HG03558 (cell line): ENCODE measurements around the gene LUC7L3.
"Not testable (repeated sequence)": the region's sequence is repeated elsewhere in the genome, so short reads cannot be mapped to it uniquely, and the experiment has no call there.

Experiments
- ATAC-seq: cut with Tn5 transposase; IDR thresholded peaks from one replicate; pipeline ENCODE4 v1.9.1; 2021; ENCODE audit warnings: moderate number of reproducible peaks; ENCODE audit not compliant: unreplicated experiment; ENCODE audit errors: extremely low read depth

Gene LUC7L3

DNA sequence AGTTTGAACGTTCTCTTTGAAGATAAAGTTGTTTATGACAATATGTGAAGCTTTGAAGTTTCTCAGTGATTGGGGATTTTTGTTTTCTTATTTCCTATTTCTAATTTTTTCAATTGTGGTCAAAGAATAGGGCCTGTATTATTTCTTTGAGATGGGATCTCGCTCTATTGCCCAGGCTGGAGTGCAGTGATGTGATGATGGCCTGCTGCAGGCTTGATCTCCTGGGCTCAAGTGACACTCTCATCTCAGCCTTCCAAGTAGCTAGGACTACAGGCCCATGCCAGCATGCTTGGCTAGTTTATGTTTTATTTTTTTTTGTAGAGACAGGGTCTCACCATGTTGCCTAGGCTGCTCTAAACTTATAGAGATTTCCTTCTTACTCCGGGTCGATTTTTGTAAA is 59.6 kb downstream of the LUC7L3 start:
- no peak for ATAC-seq

DNA sequence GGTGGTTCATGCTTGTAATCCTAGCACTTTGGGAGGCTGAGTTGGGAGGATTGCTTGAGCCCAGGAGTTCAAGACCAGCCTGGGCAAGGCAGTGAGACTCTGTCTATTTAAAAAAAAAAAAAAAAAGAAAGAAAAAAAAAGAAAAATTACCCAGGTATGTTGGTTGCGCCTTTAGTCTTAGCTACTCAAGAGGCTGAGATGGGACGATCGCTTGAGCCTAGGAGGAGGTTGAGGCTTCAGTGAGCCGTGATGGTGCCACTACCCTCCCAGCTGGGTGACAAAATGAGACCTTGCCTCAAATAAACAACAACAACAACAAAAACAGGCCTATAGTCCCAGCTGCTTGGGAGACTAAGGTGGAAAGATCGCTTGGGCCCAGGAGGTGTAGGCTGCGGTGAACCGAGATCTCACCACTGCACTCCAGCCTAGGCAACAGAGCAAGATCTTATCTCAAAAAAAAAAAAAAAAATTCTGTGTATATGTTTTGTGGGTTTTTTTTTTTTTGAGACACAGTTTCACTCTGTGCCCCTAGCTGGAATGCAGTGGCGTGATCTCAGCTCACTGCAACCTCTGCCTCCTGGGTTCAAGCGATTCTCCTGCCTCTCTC is 60.4 kb downstream of the LUC7L3 start:
- ATAC-seq, result no peak

DNA sequence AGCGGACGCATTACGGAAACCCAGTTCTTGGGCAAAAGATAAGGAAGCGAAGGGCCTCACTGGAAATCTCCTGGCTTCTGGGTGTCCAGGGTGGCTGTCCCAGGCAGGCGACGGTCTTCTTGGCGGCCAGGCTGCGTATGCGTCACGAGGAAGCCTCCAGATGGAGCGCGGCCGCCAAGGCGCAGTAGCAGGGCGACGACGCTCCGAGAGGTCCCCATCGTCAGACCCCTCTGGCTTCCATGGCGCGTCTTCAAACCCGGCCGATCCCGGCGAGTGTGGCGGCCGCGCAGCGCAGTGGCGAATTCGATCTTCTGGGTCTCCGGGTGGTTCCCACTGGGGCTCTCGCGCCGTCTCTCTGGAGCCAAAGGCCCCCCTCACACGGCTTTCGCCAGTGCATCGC is 61.8 kb downstream of the LUC7L3 start:
- no peak for ATAC-seq

DNA sequence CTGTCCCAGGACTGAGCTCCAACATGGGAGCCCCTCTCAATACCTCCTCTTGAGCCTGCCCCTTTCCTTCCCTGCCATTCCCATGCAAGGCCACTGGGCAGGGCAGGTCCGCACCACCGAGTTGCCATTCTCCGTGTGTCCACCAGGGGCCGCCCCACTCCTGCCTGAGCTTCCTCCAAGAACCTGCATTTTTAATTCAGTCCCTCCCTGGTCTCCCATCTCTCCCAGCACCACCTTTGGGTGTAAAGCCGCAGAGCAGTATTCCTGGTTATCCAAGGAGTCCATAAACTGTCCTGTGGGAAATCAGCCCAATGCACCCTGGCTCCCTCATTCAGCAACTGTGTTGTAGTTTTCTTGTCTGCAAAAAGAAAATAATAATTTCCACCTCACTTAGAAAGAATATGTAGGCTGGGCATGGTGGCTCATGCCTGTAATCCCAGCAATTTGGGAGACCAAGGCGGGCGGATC is 63.8 kb downstream of the LUC7L3 start:
- ATAC-seq, result no peak

DNA sequence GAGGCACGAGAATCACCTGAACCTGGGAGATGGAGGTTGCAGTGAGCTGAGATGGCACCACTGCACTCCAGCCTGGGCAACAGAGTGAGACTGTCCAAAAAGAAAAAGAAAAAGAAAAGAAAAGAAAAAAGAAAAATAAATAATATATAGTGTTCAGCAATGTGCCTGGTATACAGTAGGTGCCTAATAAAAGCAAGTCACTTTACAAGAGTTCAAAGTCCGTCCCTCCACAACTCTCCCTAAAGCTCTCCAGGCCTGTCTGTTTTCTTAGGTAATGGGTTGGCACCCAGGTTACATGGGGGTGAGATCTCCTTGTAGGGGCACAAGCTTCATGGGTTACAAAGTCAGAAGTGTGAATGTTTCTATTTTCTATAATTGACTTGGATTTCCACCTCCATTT is 64.5 kb downstream of the LUC7L3 start:
- no peak for ATAC-seq

DNA sequence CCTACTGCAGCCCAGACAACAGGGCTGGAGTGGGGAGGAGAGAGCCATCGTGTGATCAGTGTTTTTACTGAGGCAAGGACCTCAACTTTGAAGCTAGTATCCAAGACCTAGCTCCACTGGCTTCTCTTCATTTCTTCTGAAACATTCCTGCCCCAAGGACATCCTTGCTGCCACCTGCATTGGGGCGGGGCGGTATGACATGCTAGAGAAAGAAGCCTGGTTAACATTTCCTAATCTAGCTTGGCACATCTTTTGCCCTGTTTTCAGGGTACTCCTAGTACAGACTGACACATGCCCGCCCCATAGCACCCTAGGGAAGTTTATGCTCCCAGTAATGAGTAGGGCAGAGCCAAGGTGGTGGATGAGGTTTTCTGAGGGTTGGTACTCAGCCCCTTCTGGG is 65.7 kb downstream of the LUC7L3 start:
- no peak for ATAC-seq

DNA sequence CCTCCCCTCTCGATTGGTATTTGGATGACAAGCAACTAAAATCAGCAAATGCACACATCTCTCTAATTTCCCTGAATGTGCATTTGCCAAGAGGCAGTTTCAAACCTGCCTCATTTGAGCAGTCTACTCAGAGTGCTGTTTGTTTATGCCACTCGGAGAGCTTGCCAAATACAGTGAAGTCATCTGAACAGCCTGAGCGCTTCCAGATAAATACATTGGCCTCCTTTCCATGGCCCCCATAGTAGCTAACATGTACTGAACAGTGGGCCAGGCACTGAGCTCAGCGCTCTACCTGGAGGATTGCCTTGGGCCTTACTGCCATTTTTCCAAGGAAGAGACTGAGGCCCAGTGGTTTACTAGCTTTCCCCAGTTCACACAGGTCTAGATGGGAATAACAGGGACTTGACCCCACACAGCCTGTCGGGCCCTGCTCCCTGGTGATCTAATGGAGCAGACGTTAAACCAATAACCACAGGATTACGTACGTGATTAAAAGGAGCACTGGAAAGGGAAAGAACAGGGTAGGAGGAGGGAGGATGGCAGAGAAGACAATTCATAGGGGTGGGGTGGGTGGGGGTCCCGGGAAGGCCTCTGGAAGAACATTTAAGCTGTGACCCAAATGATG is 66.7 kb downstream of the LUC7L3 start:
- no peak for ATAC-seq

DNA sequence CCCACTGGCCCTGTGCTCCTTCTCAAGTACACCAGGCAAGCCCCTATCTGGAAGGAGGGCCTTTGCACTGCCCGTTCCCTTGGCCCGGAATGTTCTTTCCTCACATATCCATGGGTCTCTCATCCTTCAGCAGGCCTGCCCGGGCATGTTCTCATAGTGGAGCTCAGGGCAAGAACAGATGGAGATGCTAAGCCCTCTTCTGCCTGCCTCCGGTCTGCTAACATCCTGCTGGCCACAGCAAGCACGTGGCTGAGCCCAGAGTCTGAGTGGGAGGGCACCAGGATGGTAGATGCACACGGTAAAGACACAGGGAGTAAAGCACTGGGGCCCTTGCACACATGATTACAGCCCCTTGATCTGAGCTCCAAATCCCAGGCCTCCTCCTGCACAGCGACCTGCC is 67.7 kb downstream of the LUC7L3 start:
- no peak for ATAC-seq

DNA sequence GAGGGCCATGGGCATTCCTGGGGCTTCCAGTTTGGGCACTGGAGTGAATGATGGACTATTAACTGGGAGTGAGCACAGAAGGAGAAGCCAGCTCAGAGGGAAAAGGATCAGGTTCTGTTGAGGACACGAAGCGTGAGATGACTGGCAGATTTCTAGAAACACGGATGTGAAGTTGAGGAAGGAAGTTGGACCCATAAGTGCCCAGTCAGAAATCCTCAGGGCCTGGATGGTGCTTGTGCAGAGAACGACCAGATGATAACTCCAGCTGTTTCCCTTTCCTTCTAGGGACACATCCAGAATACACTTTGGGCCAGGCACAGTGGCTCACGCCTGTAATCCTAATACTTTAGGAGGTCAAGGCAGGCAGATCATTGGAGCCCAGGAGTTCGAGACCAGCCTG is 71.2 kb downstream of the LUC7L3 start:
- ATAC-seq, result no peak

DNA sequence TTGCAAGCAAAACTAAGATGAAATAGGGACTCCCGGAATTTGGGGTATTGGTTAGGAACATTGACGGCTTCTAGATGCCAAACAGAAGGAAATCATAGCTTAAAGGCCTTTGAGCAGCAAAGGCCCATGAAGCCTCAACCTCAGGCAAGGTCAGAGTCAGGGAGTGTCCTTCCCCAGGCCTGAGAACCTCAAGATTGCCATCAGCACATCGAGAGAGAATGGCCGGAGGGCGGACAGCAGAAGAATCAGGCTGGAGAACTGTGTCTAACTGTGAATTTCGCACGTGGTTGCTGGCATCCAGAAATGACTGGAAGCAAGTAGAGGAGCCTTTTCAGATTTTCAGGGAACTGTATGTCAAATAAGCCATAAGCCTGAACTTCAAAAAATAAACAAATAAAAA is 72.7 kb downstream of the LUC7L3 start:
- ATAC-seq, result no peak

DNA sequence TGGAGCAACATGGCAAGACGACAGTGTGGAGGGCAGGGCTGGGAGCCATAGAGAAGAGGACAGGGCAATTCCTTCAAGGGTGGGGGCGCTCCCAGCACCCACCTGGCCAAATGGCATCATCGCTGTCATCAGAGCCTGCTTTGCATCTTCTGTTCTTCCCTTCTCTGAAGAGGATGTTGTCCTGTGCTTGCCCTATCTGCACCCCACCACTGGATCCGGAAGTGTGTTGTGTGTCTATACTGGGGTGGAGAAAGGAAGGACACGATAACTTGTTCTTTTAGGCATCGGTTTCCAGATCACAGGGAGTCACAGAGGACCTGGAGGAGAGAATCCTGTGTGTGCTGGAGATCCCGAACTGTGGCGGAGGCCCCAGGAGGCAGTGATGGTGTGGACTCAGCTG is 73.6 kb downstream of the LUC7L3 start:
- no peak for ATAC-seq

DNA sequence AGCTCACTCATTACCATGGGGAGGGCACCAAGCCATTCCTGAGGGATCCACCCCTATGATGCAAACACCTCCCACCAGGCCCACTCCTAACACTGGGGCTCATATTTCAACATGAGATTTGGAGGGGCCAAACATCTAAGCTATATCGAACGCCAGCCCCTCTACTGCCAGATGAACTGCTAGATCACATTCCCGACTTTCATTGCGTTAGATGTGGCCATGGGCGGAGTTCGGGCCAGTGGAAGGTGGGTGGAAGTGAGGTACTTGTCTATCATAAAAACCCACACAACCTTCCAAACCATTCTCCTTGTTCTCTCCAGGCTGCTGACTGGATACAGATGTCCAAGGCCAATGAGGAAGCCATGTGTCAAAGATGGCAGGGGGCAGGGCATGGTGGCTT is 75.0 kb downstream of the LUC7L3 start:
- ATAC-seq, result no peak

DNA sequence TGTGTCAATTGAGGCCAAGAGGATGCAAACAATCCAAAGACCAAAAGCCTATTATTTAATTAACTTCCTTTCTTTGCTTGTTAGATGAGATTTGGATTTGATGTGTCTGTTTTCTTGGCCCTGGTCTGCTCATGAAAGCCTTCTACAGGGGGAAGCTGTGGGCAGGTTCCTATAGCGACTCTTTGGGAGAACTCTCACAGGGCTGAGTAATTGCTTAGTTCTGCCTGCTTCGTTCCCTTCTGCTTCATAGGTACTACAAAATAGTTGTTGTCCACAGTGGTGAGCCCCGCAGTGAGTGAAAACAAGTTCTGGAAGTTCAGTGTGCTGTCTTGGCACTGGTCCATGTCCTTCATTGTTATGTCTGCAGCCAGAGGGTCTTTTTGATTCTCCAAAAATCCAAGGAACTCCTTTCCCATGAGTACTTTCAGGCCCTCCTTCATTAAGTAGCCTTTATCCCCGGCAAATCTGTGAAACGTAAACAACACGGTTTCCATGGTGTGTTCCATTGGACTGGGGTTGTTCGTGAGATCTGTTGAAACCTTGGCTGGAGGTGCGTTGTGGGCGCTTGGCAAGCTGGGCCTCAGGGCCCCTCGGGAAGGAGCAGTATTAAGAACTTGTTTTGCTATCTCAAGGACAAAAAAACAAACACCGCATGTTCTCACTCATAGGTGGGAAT is 77.9 kb downstream of the LUC7L3 start:
- no peak for ATAC-seq

DNA sequence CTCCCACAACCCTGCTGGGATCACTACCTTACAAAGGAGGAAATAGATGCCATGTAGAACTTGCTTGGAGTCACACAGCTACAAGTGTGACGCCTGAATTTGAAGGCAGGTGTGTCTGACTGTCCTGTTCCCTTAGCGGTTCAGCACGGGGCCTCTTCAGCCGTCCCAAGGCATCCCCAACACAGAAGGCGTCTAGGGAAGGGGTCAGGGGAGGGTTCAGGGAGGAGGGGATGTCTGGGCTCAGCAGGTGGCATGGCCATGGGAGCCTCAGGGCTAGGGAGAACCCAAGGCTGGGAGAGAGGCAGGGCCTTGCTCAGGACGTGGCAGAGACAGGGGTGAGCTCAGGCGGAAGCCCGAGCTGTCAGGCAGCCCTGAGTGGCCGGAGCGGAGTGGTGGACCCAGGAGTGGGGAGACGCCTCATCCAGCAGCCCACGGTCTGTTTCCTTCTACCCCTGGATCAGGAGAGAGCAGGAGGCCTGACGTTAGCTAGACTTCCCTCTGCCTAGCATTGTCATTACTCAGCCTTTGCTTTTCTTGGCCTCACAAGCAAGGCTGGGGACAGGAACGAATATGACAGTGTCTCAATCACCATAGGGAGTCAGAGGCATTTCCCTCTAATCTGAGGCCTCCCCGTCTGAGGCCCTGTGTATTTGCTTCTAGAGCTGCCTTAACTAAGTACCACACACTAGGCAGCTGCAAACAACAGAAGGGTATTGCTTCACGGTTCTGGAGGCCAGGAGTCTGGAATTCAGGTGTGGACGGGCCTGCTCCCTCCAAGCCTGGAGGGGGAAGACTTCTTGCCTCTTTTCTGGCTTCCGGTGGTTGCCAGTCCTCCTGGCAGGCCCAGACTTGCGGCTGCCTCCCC is 79.3 kb downstream of the LUC7L3 start:
- no peak for ATAC-seq

DNA sequence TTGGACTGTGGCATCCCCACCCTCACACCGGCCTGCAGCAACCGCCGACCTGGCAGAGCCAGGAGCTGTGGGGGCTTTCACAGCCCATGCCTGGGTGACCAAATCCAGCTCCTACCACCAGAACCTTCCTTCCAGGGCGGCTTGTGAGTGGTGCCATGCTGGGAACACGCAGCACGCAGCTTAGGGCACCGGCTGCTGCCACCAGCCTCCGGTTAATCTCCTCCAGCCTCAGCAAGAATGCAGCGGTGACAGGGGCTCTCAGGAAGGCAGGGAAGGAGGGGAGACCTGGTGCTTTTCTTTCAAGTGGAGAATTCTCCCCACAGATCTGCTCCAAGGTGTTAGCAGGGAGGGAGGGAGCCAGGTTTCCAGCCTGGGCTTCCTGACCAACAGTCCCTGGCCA is 80.2 kb downstream of the LUC7L3 start:
- ATAC-seq, result no peak

DNA sequence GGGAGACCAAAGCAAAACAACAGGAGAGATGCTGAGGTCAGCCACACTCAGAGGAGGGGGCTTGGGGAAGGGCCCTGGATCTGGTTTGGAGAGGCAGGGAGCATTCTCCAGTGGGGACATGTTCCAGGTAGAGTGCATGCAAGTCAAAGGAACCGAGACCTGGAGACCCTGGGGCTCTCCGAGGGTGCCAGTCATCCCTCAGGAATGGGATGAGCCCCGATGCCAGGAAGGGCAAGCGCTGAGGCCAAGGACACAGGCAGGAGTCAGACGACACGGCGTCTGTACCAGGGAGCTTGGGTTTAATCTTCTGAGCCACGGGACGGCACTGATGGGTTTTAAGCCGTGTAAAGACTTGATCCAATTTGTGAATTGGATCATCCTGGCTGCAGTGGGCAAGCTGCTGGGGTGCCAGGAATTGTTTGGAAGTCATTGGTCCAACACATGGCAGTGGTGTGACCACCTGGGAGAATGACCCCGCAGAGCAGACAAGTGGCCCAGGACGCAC is 80.8 kb downstream of the LUC7L3 start:
- no peak for ATAC-seq

DNA sequence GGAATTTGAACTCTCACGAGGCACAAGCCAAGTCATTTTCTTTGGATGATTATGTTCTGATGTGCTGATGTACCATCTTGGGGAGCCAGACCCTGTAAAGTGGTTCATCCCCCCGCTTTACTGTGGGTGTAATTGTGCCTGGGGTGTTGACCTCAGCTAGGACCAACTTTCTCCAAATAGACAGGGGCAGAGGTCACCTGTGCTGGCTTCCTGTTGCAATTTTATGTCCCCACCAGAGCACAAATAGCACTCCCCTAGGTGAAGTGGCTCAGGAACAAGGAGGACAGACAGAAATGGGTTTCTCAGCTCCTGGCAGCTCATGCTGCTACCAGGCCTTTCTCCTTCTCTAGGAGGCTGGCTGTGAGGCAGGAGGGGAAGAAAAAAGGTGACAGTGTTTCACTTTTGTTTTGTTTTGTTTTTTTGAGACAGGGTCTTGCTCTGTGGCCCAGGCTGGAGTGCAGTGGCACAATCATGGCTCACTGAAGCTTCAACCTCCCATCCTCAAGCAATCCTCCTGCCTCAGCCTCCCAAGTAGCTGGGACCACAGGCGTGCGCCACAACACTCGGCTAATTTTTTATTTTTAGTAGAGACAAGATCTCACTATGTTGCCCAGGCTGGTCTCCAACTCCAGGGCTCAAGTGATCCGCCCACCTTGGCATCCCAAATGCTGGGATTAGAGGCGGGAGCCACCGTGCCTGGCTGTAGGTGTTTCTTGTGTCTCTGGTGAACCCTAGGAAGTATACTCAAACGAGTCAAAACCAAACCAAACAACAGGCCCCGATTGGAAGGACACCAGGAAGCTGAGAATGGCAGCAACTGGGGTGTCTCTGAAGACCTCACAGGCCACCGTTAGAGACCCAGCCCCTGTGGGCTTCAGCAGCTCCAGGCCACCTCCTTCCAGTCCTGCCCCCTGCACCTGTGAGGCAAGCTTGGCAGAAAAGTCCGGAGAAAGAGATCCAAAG is 83.5 kb downstream of the LUC7L3 start:
- ATAC-seq, result no peak

DNA sequence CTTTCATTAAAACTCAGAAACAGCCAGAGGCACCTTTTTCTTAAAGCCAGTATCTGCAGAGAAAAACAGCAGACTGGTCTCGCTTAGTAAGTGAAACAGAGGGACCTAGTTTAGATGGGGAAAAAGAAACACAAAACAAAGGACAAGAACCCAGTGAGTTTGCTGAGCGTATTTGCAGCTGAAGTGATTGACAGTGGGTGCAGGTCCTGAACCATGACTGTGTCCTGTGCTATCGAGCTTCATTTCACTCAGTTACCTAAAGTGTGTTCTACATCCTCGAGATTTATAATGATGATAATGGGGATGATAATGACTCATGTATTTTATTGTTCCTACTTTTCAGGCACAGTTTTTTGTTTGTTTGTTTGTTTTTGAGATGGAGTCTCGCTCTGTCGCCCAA is 84.3 kb downstream of the LUC7L3 start:
- ATAC-seq, result no peak

DNA sequence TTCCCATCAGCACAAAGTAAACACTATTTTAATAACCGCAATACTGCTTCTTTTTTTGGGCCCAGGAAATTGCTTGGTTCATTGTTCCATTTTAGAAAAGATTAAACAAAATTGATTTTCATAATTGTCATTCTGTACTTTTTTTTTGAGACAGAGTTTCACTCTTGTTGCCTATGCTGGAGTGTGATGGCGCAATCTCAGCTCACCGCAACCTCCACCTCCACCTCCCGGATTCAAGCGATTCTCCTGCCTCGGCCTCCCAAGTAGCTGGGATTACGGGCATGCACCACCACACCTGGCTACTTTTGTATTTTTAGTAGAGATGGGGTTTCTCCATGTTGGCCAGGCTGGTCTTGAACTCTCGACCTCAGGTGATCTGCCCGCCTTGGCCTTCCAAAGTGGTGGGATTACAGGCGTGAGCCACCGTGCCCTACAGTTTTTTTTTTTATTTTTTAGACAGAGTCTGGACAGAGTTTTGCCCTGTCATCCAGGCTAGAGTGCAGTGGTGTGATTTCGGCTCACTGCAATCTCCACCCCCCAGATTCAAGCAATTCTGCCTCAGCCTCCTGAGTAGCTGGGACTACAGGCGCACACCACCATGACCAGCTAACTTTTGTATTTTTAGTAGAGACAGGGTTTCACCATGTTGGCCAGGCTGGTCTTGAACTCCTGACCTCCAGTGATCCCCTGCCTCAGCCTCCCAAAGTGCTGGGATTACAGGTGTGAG is 85.5 kb downstream of the LUC7L3 start:
- ATAC-seq, result not testable (repeated sequence)
